GM19023 (cell line): ENCODE data around the gene ZNF300.
"Not testable (repeated sequence)": the region's sequence is repeated elsewhere in the genome, so short reads cannot be mapped to it uniquely, and the experiment has no call there.

Experiments
- ATAC-seq: cut with Tn5 transposase; IDR thresholded peaks from one replicate; pipeline ENCODE4 v1.9.1; 2021; ENCODE audit warnings: mild to moderate bottlenecking, moderate library complexity; ENCODE audit not compliant: unreplicated experiment

ZNF300 gene

DNA sequence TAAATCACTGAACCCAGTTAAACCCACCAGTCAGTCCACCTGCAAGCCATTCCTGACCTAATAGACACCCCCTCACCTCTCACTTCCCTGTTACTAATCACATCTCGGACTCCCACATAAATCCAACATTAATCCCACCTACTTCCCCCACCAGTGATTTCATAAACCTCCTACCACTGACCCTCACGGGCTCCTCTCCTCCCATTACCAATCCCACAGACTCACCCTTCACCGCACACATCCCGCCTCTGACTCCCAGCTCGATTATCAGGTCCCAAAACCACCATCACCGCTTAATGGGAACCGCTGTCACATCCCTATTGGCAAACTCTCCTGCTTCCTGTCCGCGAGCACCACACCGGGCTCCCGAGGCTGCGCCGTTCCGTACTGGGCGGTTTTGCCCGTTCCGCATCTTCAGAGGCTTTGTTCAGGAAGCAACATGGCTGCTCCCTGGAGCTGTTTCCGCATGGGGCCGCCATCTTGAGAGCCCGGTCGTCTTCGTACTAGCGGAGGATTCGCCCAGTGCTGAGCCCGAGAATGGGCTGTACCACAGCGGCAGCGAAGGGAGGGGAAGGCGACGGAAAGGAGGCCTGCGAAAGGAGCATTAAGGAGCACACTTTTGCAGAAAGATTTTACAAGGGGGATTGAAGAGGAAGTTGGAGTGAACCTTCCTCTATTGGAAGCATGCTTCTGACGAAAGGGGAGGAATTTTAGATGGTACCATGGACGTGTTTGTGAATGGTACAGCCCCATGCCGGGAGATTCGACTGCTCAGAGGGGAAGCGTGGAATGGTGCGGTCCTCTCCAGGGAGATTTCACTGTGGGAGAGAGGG, at the start of gene ZNF300:
Gene ZNF300 (minus strand): TSS at position 502 of the 833 bp plus-strand sequence. CDS start 1,825 bp downstream, outside the sequence.
- ATAC-seq: no peak

GRCh38 chr5:150948539-150948938, 43.8 kb upstream of the ZNF300 start:
- no peak for ATAC-seq

DNA sequence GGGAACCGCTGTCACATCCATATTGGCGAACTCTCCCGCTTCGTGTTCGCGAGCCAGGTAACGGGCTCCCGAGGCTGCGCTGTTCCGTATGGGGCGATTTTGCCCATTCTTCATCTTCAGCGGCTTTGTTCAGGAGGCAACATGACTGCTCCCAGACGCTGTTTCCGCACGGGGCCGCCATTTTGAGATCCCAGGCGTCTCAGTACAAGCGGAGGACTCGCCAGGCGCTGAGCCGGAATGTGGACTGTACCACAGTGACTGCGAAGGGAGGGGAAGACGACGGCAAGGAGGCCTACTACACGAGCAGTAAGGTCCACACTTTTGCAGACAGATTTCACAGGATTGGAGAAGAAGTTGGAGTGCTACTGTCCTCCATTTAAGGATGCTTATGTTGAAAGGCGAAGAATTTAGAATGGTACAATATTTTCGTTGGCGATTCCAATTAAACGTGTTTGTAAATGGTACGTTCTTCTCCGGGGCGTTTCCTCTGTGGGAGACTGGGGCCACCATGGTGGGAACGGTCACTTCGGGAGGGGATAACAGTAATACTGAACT, 41.6 kb upstream of the ZNF300 start:
- no peak for ATAC-seq

- no peak for ATAC-seq
These were observed 41.2 kb upstream of the ZNF300 start for GRCh38 chr5:150945947-150946346.

GRCh38 chr5:150945486-150945885, 40.7 kb upstream of the ZNF300 start:
- ATAC-seq: no peak

- ATAC-seq: no peak
These were observed 26.7 kb upstream of the ZNF300 start for GRCh38 chr5:150931368-150931965.

- no peak for ATAC-seq
These were observed 13.8 kb upstream of the ZNF300 start for GRCh38 chr5:150918613-150919012.

DNA sequence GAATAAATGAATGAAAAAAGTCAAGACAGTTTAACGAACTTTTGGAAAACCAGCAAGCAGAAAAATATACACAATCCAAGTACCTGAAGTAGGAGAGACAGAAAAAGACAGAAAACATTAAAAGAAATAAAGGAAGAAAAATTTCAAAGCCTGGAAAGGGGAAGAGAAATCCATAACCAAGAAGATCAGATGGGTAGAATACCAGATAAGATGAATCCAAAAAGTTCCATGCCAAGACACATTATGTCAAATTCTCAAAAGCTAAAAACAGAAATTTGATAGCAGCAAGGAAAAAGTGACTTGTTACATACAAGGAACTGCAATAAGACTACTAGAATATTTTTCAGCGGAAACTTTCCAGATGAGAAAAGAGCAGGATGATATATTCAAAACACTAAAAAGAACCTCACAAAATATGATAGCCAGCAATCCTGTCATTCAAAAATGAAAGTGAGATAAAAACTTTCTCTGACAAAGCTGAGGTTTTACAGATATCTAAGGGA, 7.6 kb upstream of the ZNF300 start:
- ATAC-seq: no peak

DNA sequence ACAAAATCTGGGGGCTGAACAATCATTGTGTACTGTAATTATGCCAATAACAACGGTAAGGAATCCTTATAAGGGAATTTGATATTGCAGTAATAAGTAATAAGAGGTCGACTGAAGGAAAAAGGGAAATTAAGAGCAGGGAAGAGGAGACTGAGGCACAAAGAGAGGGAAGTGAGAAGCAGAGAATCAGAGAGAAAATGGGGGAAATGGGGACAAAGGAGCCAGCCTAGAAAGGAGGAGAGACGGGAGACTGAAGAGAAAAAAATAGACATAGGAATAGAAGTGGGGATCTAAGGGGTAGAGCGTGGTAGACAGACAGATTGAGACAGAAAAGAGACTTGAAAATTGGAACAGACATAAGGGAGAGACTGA, 518 bp upstream of the ZNF300 start:
- ATAC-seq: no peak

DNA sequence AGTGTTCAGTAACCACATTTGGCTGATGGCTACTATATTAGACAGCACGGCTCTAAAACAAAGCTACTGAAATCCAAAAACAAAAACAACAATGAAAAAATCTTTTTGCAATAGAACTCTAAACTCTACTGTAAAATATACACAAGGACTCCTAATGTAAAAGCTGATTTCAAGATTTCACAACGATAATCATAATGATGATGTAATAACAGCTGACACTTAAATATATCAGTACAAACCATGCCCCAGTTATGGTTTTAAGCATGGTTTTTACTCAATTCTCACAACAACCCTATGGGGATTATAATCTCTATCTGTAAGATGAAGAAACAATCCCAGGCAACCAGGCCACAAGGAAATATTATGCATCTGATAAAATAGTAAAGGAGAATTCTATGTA, 3.3 kb downstream of the ZNF300 start:
- ATAC-seq: no peak

GRCh38 chr5:150895431-150896428, 9.1 kb downstream of the ZNF300 start:
- ATAC-seq: no peak

GRCh38 chr5:150879358-150879757, 25.4 kb downstream of the ZNF300 start:
- no peak for ATAC-seq

GRCh38 chr5:150862070-150862469, 42.7 kb downstream of the ZNF300 start:
- ATAC-seq: no peak

GRCh38 chr5:150860246-150860821, 44.4 kb downstream of the ZNF300 start:
- no peak for ATAC-seq

DNA sequence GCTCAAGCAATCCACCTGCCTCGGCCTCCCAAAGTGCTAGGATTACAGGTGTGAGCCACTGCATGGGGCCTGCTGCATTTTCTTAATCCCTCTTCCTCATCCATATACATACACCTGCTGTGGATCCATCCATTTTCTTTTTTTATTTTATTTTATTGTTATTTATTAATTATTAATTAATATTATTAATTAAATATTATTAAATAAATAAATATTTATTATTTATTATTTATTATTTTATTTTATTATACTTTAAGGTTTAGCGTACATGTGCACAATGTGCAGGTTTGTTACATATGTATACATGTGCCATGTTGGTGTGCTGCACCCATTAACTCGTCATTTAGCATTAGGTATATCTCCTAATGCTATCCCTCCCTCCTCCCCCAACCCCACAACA, 48.1 kb downstream of the ZNF300 start:
- not testable (repeated sequence) for ATAC-seq

GRCh38 chr5:150853561-150853960, 51.2 kb downstream of the ZNF300 start:
- ATAC-seq: no peak

- no peak for ATAC-seq
These were observed 53.7 kb downstream of the ZNF300 start for GRCh38 chr5:150851039-150851438.

DNA sequence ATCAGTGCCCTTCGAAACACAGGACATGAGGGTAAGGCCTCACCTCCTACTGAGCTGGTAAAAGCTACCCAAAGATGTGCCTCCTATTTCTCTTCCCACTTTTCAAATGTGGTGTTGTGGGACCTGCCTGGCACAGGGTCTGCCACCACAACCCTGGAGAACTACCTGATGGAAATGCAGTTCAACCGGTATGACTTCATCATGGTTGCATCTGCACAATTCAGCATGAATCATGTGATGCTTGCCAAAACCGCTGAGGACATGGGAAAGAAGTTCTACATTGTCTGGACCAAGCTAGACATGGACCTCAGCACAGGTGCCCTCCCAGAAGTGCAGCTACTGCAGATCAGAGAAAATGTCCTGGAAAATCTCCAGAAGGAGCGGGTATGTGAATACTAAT, 56.5 kb downstream of the ZNF300 start:
- no peak for ATAC-seq

- no peak for ATAC-seq
These were observed 57.5 kb downstream of the ZNF300 start for GRCh38 chr5:150847334-150847695.

DNA sequence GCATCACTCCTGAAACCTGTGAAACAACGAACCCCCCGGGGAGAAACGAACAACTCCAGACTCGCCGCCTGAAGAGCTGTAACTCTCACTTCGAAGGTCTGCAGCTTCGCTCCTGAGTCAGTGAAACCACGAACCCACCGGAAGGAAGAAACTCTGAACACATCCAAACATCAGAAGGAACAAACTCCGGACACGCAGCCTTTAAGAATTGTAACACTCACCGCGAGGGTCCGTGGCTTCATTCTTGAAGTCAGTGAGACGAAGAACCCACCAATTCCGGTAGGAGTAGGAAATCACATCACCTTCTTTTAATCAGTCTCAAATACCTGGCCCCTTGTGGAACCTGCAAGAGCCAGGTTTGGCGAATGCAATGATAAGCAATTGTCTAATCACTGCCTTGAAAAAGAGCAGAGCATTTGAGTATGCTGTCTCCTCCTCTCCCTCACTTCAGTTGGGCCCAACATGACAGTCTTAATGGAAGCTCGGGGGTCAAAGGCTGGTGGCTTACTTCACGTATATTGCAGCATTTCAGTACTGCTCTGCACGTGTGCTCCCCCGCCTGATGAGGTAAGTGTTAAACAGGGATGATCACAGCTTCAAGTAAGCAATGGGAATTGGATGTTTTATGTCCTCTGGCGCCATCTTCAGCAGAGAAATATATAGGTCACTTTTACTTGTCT, 58.0 kb downstream of the ZNF300 start:
- peak; percentile 92 for ATAC-seq
